Measurements from ENCODE around the gene CAMK2N1.
A peak's percentile ranks its signal among the peaks of the same experiment; 100 is the strongest.

CAMK2N1 gene

GRCh38 chr1:20496241-20496661 lies 10.2 kb upstream of the CAMK2N1 start:
- DNase-seq: no peak

- no peak for DNase-seq
Observed at GRCh38 chr1:20495661-20496060, 9.7 kb upstream of the CAMK2N1 start.

GRCh38 chr1:20494609-20495311 lies 8.8 kb upstream of the CAMK2N1 start:
- DNase-seq: no peak

- peak; percentile 85 for DNase-seq
Observed at GRCh38 chr1:20493839-20494608, 8.0 kb upstream of the CAMK2N1 start.

DNA sequence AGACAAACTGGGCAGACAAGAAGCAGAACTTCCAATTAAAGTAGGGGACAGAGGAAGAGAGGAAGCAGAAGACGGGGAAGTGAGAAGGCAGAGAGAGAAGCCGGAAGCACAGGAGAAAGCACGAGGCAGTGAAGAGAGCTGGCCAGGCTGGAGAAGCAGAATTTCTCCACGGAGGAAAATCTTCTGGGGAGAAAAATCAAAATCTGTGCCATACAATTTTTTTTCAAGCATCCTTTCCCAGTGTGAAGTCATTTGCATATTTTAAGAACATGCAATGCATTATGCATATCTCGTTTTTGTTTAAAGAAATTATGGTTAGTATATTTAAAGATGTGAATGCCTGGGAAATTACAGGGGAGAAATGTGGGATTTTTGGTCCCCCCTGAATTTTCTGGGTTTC lies 7.3 kb upstream of the CAMK2N1 start:
- DNase-seq: no peak

GRCh38 chr1:20492751-20493150 lies 6.7 kb upstream of the CAMK2N1 start:
- DNase-seq: no peak

DNA sequence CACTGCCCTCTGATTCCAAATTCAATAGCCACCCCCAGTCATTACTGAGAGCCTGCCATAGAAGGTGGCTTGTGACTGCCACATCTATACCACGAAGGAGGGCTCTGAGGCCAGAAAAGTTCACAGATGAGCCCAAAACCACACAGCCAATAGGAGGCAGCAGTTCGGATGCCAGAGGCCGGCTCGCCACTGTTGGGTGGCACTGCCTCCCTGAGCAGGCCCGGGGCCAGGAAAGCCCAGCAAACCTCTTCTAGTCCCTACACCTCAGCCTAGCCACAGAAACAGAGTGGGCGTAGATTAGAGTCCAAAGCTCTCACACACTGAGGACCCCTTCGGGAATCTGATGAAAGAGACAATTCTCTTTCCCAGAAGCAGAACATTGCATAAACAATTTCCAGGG lies 5.9 kb upstream of the CAMK2N1 start:
- no peak for DNase-seq

DNA sequence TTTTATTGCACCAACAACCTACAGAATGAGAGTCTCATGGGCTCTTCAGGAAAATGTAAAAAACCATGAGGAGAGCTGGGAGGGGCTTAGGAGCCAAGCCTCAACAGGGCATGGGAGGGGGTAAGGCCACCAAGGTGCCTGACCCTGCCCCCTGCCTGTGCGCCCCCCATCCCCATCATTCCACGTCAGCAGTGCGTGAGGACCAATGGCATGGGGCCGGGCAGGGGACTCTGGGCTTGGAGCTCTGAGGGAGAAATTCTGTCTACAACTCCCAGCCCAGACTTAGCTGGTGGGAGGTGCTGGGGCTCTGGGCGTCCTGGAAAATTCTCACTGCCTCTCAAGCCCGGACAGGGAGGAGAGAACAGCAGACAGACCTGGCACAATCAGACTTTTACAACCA lies 5.2 kb upstream of the CAMK2N1 start:
- no peak for DNase-seq

DNA sequence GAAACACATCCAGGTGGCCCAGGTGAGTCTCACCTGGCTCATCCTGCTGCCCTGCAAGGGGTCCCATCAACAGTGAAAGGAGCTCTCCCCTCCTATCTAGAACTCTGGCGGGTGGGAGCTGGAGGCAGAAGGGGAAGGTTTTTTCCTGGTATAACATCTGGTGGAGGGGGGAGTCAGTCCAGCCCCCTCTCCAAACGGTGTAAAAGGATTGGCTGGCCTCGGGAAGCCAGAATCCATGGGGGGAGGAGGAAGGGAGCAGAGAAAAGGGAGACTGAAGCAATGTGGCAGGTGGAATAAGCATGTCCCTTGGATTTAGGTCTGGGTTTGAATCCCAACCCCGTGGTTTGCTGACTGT lies 1.2 kb upstream of the CAMK2N1 start:
- no peak for DNase-seq

- peak; percentile 94 for DNase-seq
Observed at GRCh38 chr1:20486457-20487235, 636 bp upstream of the CAMK2N1 start.

- DNase-seq: peak; percentile 20
Observed at GRCh38 chr1:20484519-20485462, 1.2 kb downstream of the CAMK2N1 start.

- DNase-seq: peak; percentile 28
Observed at GRCh38 chr1:20483833-20484518, 2.0 kb downstream of the CAMK2N1 start.

DNA sequence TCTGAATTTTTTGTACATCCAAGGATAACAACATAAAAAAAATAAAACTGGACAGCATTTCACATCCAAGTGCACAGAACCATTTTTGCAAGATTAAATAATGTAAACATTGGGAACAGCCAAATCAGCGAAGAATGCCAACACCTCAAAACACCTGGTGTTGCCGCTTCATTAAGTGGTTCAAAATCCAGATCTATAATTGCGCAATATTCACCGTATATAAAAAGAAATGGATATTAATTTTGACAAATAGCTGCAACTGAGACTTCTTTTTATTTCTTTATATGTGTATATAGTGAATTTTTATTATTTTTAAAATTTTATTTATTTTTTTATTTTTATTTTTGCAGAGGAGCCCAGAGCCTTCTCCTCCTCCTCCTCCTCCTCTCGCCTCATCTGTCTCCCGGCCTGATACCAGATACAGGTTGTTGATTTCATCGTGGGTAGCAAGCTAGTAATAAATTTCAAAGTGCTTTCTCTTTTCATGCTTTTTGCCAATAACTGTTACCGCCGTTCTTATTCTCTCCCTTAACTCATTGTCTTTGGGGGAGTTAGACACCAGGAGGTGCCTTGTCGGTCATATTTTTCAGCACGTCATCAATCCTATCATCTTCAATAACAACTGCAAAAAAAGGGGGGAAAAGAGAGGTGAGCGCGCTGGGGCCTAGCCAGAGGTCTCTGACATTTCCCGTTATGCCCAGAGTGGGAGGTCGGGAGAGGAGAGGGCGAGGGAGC lies 2.7 kb downstream of the CAMK2N1 start:
- no peak for DNase-seq

GRCh38 chr1:20481643-20482498 lies 4.1 kb downstream of the CAMK2N1 start:
- no peak for DNase-seq

DNA sequence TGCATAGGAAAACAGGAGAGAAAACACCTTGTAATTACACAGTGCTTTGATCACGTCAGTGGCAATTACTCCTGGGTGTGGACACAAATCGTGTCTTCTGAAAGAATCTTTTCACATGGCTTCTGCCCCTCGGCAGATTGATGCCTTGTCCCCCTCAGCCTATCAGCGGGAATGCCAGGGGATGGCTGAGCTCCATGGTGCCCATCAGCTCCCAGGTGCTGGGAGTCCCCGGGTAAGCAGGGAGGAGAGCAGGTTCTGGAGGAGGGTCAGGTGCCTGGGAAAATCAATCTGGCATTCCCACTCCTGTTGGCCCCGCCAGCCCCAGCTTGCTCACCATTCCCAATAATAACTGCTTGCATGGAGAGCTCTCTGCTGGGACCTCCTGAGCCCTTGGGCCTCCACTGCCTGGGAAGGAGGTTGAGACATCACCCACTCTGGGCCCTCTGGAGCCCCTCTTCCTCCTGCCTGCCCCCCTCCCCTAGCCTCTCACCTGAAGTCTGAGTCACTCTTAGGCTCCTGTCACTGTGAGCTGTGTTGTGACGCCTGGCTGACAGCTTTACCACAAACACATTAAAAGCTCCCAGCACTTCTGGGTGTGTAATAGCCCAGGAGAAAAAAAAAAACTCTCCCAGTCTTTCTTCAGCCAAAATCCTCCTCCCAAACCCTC lies 4.9 kb downstream of the CAMK2N1 start:
- DNase-seq: peak; percentile 87

DNA sequence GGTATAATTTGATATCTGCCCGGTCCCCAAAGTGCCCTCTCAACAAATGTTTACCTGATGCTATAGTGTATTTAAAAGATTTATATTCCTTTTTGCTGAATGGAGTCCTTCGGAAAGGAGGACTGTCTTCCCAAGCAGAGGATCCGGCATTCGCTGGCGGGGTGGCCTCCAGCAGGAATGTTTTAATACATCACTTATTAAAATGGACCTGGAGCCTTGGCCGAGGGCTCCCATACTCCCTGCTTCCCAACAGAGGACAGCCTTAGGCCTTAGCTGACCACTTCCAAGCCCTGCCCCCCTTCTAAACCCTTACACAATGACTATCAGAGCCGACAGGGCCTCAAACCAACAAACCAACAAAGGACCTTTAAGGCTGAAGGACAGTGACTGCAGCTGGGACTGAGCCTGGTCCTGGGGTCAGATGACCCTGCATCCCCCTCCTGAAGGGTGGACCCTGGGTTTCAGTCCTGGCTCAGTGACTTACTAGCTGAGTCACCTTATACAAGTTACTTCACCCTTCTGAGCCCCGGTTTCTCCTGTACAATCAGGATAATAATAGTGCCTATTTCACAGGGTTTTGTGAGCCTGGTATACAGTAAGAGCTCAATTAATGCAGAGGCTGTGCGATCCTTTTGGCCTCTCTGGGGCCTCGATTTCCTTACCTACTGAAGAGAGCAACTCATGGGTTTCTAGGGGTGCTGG lies 5.6 kb downstream of the CAMK2N1 start:
- DNase-seq: no peak

DNA sequence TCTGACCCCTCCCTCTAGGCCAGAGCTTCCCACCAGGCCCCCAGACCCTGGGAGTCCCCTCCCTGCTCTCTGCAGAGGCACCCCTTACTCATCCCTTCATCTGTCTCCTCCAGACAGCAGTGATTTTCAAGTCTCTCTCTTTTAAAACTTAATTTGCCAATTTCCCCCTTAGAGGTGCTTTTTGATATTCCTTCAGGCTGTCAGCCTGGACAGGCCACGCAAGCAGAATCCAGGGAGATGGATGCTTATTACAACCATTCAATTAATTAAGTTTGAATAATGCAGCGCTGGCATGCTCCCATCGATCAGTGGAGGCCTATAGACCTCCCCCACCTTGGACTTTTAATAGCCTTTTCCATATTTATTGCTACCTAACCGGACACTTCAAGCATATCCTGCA lies 6.2 kb downstream of the CAMK2N1 start:
- no peak for DNase-seq

GRCh38 chr1:20478057-20478635 lies 7.9 kb downstream of the CAMK2N1 start:
- no peak for DNase-seq

Data from COR-L47 (cell line).